NCI-H2227 (cell line): ENCODE results near the gene PGBD4.

Experiments
- DNase-seq: peaks from one replicate; lab custom pipeline; 2025; ENCODE audit not compliant: unreplicated experiment; lab: John Stamatoyannopoulos, UW

PGBD4 gene

DNA sequence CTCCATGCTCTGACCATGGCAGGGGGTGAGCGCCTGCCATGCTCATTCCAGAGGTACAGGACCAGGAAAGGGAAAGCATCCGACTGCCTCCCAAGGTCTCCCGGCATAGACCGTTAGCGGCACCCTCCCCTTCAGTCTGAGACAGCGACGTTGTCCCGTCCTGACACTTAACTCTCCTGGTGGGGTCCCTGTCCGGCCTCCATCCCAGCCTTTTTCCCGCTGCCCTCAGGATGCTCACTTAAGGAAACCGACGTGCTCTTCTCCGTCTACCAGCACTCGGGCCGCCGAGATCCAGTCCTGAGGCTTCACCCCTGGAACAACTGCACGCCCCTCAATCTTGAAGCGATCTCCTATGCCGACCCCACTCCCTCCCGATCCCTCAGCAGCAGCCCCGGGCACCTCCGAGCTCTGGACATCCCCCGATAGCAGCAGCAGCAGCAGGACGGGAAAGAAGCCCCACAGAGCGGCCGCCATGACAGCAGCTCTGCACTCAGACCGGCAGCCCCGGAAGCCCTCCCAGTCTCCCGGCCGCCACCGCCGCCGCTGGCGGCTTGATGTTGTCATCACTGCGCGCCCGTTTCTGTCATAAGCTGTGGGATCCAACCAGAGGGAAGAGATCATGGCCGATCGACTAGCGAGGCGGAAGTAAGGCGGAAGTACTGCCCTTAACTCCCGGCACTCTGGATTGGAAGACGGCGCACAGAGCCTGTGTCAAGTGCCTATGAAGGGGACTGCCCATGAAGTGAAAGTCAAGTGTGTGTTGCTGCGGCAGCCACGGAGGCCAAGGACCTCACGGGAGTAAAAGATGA lies at the start of gene PGBD4, which contains the start of gene EMC7:
TSS of gene PGBD4 (plus strand) at position 718 of the 809 bp plus-strand sequence. CDS start 449 bp downstream, outside the sequence.
TSS of gene EMC7 (minus strand) at position 497 of the 809 bp plus-strand sequence. CDS start at position 474, 23 bp downstream.
- peak; percentile 97 for DNase-seq

DNA sequence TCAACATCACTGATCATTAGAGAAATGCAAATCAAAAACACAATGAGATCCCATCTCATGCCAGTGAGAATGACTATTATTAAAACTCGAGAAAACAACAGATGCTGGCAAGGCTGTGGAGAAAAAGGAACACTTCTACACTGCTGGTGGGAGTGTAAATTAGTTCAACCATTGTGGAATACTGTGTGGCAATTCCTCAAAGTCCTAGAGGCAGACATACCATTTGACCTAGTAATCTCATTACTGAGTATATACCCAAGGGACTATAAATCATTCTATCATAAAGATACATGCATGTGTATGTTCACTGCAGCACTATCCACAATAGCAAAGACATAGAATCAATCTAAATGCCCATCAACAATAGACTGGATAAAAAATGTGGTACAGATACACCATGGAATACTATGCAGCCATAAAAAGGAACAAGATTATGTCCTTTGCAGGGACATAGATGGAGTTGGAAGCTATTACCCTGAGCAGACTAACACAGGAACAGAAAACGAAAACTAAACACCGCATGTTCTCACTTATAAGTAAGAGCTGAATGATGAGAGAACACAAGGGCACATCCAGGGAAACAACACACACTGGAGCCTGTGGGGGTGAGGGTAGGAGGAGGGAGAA lies 47.7 kb upstream of the PGBD4 start:
- no peak for DNase-seq

DNA sequence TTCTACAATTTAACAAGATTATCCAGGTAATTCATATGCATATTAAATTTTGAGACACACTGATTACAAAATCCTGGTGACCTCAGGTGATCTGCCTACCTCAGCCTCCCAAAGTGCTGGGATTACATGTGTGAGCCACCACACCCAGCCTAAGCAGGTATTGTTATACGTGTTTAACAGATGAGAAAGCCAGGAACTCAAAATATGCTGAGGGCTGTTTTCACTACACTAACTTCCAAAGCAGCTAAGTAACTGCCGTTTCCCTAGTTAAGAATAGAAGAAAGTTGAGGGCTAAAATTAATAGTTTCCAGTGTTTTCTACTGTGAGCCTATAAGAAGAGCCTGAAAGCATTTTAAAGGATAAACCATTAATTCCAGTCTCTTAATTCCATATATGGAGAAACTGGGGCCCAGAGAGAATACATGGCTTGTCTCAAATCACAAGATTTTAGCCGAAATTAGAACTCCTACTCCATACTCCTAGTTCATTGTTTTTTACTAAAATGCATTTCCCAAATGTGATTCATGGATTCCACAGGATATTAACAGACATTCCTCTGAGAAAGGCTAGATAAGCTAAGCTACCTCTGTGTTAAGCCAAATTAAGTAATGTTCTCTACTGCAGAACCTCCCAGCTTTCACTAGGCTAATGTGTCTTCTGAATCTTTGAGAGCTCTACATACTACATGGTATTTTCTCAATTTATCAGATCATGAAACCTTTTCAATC lies 45.9 kb upstream of the PGBD4 start:
- DNase-seq = no peak

DNA sequence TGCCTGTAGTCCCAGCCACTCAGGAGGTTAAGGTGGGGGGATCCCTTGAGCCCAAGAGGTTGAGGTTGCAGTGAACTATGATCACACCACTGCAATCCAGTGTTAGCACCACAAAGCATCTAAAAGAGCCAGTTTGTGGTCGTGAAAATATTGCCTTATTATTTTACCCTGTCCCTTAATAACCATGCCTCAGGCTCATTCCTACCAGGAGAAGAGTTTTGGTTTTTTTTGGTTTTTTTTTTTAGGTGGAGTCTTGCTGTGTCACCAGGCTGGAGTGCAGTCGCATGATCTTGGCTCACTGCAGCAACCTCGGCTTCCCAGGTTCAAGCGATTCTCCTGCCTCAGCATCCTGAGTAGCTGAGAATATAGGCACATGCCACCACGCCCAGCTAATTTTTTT lies 45.0 kb upstream of the PGBD4 start:
- DNase-seq = no peak

DNA sequence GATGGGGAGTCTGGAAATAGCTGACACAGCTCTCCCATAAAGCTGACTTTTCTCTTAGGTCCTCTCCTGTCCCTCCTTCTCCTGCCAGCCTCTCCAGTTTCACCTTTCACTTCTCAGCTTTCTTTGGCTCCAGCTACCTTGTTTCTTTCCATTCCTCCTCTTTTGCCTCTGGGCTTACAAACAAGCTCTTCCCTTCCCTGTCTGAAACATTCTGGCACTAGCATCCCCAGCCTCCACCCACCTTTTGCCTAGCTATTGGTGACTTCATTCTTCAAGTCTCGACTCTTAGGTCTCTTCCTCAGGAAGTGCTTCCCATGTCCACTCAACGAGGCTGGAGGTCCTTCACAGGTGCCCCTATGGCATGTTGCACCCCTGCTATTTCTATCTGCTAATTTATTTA lies 42.4 kb upstream of the PGBD4 start:
- DNase-seq = no peak

DNA sequence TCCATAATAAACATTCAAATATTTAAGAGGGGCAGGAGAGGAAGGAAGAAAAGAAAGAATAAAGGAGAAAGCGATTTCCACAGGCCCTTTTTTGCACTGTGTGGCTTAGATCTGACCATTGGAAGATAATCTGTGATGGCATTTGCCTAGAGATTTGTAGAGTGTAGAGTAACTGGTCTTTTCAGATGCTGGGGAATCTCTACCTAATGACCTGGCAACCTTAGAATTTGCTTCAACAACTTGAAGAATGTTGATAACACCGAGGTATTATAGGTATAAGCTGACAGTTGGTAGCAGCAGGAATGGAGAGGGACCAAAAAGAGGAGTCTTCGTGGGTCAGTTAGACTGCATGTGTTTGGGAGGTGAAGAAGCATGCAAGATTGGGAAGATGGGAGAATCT lies 41.9 kb upstream of the PGBD4 start:
- no peak for DNase-seq

DNA sequence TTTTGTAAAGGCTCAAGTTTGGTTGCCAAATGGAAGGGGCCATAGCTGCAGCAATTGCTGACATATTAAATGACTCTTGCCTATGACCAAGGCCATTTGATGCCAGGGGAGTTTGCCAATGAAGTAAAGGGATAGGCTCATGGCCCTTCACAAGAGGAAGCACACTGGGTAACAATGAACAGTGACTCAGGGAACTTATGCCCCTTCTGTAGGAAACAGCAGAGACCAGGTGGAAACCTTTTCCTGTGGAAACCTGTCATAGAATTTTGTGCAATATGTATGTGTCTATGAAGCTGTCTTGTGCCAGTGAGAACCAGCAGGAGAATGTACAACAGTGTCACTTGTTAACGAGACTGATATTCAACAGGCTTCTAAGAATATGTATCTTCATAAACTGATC lies 37.4 kb upstream of the PGBD4 start:
- no peak for DNase-seq

DNA sequence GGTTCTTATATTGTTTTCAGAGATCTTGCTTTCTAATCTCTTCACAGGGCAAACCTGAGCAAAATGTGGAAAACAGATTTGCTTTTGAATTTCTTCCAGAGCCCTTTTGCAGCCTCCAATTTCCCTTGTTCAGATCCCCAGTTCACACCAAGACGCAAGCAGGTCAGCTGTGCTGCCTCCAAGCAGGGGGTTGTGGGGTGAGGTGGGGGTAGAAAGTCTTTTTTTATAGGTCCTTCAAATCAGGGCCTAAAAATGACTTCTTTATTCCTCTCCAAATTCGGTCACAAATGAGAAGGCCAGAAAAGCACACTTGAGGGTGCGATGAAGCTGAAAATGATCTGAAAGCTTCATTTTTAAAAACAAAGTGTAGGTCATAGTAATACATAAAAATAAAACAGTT lies 36.6 kb upstream of the PGBD4 start:
- DNase-seq = no peak

DNA sequence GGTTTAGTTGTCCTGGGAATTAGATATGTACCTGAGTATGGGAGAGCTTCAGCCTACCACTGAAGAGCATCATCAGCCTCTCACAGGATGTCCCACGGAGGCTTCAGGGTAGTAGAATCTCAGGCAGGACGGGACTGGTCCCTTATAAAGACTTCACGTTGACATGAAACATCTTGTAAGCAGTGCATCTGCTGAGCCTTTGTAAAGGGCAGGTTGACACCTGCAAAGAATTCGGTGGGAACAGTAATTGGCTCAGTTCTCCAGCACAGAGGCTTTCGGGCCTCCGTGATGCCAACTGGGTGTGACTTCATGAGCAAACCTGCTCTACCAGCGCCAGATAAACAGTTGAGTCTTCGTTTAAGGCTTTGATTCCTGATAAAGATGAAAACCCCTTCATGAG lies 35.9 kb upstream of the PGBD4 start:
- DNase-seq = no peak

DNA sequence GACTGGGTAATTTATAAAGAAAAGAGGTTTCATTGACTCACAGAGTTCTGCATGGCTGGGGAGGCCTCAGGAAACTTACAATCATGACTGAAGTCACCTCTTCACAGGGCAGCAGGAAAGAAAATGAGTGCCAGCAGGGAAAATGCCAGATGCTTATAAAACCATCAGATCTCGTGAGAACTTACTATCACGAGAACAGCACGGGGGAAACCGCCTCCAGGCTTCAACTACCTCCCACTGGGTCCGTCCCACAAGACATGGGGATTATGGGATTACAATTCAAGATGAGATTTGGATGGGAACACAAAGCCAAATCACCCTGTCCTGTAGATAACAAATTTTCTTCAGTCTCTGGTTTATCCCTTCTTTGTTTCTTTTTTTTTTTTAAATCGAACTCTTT lies 31.9 kb upstream of the PGBD4 start:
- DNase-seq = no peak

DNA sequence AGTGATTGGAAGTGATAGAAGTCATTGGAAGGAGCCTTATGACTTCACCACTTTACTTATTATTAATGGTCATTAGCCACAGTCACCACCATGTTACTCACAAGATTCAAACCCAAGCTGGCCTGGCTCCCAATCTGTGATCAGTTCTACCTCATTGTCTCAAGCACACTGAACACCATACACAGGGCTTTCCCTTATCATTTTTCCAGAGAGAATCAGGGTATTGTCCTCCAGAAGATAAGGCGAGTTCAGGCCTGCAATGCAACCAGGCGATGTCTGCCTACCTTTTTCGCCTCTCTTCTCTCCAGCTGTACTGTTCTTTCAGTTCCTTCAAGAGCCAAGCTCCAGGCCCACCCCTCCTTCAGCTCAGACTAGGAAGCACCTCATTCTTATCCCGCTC lies 25.1 kb upstream of the PGBD4 start:
- no peak for DNase-seq

DNA sequence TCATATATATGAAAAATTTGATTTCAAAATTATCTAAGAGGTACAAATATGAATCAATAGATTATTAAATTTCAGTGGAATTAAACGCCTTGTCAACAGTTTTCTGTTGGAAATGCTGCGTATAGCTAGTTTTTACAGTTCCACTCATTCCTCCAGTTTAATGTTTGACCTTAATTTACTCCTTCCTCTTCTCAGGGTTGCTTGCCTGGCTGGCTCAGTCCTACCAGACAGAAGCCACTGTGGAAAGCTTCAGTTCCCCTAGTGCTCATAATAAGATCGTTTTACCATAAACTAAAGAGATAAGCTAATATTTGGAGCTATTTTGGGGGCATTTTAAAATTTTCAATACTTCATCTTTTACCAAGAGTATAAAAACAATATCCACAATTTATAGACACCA lies 23.0 kb upstream of the PGBD4 start:
- DNase-seq = no peak

DNA sequence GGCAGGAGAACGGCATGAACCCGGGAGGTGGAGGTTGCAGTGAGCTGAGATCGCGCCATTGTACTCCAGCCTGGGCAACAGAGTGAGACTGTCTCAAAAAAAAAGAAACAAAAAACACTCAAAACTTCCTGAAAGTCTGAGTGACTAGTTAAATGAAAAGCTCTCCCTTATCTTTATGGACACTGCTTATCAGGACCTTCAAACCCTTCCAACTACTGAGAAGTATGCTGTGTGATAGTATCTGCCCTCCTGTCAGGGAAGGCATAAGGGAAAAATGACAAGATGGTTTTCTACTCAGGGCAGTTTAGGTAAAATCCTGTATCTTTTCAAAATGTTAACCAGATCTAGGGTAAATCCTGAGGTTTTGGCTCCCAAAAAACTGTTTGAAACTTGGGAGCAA lies 22.0 kb upstream of the PGBD4 start:
- DNase-seq = no peak

DNA sequence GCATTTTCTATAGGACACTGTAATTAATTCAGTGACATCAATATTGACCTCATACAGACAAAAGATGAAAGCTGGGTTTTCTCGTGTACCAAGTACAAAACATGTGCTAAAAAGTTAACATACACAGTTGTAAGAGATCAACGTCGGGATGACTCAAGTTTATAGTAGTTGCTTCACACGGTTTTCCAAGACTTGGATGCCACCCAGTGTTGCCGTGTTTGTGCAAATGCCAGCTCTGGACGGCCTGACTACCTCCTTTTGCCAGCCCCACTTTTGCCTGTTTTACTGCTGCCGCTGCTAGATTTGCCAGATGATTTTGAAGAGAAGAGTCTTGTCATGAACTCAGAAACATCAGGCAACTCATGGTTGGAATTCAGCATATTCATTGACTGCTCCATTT lies 17.8 kb upstream of the PGBD4 start:
- no peak for DNase-seq

DNA sequence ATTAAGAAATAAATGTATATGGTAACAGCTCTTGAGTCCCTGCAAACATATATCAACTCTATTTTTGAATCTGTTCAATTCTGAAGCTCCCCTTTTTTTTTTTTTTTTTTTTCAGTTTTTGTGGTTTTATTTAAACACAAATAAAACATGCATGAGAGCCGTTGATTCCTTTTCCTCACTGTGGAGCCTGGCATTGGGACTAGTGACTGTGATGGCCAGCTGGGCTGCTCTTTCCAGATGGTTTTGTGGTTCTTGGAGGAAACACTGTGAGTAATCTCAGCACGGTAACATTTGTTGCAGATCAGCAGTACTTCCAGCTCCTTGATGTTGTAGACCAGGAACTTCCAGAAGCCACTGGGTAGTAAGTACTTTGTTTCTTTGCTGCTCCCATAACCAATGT lies 16.1 kb upstream of the PGBD4 start:
- DNase-seq = no peak

DNA sequence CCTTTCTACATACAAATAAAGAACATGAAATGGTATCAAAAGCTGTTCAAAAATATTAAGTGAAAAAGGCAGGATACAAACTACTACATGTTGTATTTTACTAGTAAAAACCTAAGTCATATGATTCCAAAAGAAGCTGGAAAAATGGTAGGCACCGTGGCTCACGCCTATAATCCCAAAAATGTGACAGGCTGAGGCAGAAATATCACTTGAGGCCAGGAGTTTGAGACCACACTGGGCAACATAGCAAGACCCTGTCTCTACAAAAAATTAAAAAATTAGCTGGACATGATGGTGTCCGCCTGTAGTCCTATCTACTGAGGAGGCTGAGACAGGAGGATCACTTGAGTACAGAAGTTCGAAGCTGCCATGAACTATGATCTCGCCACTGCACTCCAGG lies 2.0 kb upstream of the PGBD4 start:
- DNase-seq = no peak

DNA sequence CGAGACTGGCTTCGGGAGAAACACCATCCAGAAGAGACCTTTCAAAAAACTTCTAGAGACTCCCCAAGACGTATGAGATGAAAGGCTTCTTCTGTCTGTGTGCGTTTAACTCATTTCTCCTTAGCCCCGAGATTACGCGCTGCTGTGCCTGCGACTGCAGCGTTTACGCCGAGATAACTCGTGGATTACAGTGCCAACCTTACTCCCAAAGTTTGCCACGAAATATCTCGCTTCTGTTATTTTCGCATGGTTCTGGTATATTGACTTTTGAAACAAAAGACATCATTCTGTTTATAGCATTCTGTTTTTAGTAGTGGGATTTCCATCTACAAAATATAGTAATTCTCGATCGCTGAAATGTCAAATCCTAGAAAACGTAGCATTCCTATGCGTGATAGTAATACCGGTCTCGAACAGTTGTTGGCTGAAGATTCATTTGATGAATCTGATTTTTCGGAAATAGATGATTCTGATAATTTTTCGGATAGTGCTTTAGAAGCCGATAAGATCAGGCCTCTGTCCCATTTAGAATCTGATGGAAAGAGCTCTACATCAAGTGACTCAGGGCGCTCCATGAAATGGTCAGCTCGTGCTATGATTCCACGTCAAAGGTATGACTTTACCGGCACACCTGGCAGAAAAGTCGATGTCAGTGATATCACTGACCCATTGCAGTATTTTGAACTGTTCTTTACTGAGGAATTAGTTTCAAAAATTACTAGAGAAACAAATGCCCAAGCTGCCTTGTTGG lies 467 bp downstream of the PGBD4 start:
- DNase-seq = no peak

DNA sequence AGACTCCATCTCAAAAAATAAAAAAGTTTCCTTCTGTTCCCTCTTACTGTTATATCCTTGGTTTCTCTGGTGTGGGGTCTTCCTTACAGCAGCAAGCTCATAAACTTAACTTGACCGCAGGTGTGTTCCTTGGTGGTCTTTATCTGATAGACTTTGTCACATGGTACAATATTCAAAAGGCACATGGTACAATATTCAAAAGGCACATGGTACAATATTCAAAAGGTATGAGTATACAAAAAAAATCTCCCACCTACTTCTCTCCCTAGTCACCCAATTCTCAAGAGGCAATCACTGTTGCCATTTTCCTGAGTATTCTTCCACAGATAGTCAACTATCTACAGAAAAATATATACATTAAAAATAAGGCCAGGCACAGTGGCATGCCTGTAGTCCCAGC lies 4.5 kb downstream of the PGBD4 start:
- no peak for DNase-seq

DNA sequence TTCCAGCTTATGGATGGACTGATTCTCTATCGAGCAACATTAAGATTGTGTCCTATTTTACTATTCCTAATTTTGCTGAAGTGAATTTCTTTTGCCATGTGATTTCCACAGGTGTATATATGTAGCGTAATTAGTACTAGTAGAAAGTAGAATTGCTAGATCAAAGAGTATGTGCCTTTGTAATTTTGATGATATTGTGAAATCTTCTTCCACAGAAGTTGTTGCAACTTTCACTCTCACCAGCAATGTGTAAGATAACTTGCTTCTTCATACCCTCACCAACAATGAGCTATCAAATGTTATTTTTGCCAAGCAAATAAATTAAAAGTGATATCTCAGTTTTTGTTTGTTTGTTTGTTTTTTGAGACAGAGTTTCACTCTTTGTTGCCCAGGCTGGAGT lies 5.4 kb downstream of the PGBD4 start:
- no peak for DNase-seq

DNA sequence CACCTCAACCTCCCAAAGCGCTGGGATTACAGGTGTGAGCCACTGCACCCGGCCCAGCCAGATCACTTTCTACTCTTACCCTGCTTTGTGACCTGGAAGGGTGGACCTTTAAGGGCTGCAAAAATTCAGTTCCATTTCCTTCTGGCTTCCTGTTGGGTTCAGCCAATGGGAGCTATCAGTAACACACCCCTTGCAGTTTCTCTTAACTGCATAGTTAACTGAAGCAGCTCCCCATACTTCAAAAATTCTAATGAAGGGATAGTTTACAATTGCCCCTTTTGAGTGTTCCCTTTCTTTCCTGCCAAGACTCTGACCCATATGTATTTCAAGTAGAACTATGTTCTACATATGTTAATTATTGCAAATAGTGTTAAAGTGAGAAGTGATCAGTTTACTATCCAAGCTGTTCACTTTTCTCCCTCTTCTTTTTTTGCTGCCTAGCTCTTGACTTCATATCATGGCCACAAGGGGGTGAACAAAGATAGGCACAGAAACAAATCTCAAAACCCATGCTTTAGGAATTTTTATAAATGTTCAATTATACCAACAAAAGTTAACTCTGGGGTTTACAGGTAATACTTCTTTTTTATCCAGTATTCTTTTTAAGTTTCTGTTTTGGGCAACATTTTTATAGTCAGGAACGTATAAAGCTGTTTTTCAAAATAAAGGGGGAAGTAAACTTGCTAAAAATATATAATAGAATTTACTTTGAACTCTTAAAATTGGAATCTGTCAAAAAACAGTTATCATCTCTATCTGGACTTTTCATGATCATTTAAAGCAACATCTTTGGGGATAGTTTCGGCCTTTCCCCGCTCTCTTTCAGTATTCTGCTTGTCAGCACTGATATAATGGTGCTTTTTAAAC lies 8.1 kb downstream of the PGBD4 start:
- DNase-seq = peak; percentile 21
